Stomach (tissue), 4 donors: Measurements from ENCODE around the gene CDH8.

Experiments used
- CTCF ChIP-seq, 7 experiments: fragments of 450-650 bp in 4 of 7; fragments of 200-600 bp in 3 of 7; sonication (generic) in 3 of 7; IDR thresholded peaks; one replicate each; pipeline ENCODE4 v1.5.1; 2016 to 2019; ENCODE audit warnings: antibody characterized with exemption in 7 of 7, control low read depth in 2 of 7, mild to moderate bottlenecking in 1 of 7
- EP300 ChIP-seq: sonication (generic); formaldehyde crosslinking; IDR thresholded peaks from one replicate; pipeline ENCODE4 v1.6.1; 2017; ENCODE audit warnings: antibody characterized with exemption
- POLR2A ChIP-seq, 4 donors: fragments of 450-650 bp; IDR thresholded peaks; one replicate each; pipeline ENCODE4 v1.6.1; 2016; ENCODE audit warnings: antibody characterized with exemption in 4 of 4, control low read depth in 2 of 4, mild to moderate bottlenecking in 1 of 4, moderate library complexity in 1 of 4

- TF ChIP-seq POLR2A (IDR thresholded peaks at IDR 0.05) (no peak), CTCF (IDR thresholded peaks at IDR 0.05) (no peak), EP300 (no peak)
Measured at GRCh38 chr16:61836804-61837393, 199.3 kb downstream of the CDH8 start.
